Testis (tissue), 2 donors: ENCODE data around the gene GRIA2.

ENCODE experiments used
- POLR2A ChIP-seq: fragments of 450-650 bp; IDR thresholded peaks from one replicate; pipeline ENCODE4 v1.6.1; 2017; ENCODE audit warnings: antibody characterized with exemption, mild to moderate bottlenecking, moderate library complexity
- TF ChIP-seq, protein P1 (sequence below), 3 experiments: fragments of 450-650 bp in 2 of 3; fragments of 200-600 bp in 1 of 3; sonication (generic) in 1 of 3; IDR thresholded peaks; one replicate each; pipeline ENCODE4 v1.5.1; 2016 to 2019; ENCODE audit warnings: antibody characterized with exemption in 3 of 3, mild to moderate bottlenecking in 2 of 3, moderate library complexity in 1 of 3

DNA sequence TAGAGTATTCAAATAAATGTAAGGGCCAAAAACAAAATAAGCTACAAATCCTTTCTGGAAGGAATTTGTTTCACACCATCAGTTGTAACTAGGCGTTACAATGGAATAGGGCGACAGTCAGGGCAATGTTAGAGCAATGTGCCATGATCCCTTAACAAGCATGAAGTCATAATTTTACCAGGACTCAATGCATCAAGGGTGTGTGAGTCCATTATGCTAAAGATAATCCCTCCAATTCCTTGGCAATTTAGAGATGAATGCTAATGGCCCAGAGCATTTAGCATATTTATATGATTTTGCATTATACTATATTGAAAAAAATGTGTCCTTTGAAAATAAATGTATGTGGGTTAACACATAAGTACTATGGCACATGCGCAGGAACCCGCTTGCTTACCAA is 73.1 kb downstream of the GRIA2 start:
- TF ChIP-seq, protein P1, sequence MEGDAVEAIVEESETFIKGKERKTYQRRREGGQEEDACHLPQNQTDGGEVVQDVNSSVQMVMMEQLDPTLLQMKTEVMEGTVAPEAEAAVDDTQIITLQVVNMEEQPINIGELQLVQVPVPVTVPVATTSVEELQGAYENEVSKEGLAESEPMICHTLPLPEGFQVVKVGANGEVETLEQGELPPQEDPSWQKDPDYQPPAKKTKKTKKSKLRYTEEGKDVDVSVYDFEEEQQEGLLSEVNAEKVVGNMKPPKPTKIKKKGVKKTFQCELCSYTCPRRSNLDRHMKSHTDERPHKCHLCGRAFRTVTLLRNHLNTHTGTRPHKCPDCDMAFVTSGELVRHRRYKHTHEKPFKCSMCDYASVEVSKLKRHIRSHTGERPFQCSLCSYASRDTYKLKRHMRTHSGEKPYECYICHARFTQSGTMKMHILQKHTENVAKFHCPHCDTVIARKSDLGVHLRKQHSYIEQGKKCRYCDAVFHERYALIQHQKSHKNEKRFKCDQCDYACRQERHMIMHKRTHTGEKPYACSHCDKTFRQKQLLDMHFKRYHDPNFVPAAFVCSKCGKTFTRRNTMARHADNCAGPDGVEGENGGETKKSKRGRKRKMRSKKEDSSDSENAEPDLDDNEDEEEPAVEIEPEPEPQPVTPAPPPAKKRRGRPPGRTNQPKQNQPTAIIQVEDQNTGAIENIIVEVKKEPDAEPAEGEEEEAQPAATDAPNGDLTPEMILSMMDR (IDR thresholded peaks at IDR 0.05) = no peak
- no peak for TF ChIP-seq POLR2A
